Erythroblast (primary cell): ENCODE data around the gene ANKRD13B.

Experiments used
- GATA1 ChIP-seq: IDR thresholded peaks from 2 replicates; pipeline ENCODE4 v1.6.1; 2011; ENCODE audit warnings: low read depth, mild to moderate bottlenecking, control low read depth, low read length, moderate library complexity
- POLR2A ChIP-seq: IDR thresholded peaks from 2 replicates; pipeline ENCODE4 v1.6.1; 2011; ENCODE audit warnings: mild to moderate bottlenecking, low read length

DNA sequence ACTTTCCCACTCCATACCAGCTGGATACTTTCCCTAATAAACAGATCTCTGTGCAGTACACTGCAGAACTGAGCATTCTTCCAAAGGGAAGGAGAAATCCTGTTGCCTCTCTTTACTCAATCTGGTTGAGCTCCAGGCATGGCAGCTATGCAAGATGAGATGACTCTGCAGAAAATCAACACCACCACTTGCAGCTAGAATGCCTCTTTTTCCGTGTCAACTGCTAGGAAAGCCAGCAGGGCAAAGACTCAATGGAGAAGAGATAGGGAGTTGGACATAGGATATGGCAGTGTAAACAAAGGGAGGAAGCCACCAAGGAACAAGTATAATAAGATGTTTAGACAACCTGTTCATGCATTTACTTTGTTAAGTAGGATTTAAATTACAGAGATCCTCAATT is 70.2 kb downstream of the ANKRD13B start:
- TF ChIP-seq POLR2A (no peak), GATA1 (no peak)
